WTC11 (cell line): ENCODE results near the gene PAWR.

Source experiments
- ATF1 ChIP-seq: sonication (generic); formaldehyde crosslinking; IDR thresholded peaks from 2 replicates; pipeline ENCODE4 v1.8.1; 2023; ENCODE audit warnings: mild to moderate bottlenecking, moderate library complexity, missing genetic modification reagents
- CTCF ChIP-seq: fragments of 200-600 bp; IDR thresholded peaks from 2 replicates; pipeline ENCODE4 v1.8.0; 2022; ENCODE audit warnings: antibody characterized with exemption
- NR3C1 ChIP-seq: sonication (generic); formaldehyde crosslinking; conservative IDR thresholded peaks from 2 replicates; pipeline ENCODE4 v1.8.1; 2023; ENCODE audit warnings: low read depth, mild to moderate bottlenecking, missing genetic modification reagents
- ZNF121 ChIP-seq: sonication (generic); formaldehyde crosslinking; IDR thresholded peaks from 2 replicates; pipeline ENCODE4 v1.8.0; 2023; ENCODE audit warnings: missing genetic modification reagents
- TF ChIP-seq, protein P1 (sequence below): sonication (generic); formaldehyde crosslinking; IDR thresholded peaks from 2 replicates; pipeline ENCODE4 v1.8.1; 2022; ENCODE audit warnings: low read depth, missing genetic modification reagents, borderline replicate concordance

GRCh38 chr12:79549531-79550271 lies 141.1 kb downstream of the PAWR start:
- TF ChIP-seq ATF1 (CRISPR knock-in tag) (no peak), ZNF121 (CRISPR knock-in tag) (no peak), NR3C1 (CRISPR knock-in tag) (no peak), CTCF (no peak)
- TF ChIP-seq, protein P1, sequence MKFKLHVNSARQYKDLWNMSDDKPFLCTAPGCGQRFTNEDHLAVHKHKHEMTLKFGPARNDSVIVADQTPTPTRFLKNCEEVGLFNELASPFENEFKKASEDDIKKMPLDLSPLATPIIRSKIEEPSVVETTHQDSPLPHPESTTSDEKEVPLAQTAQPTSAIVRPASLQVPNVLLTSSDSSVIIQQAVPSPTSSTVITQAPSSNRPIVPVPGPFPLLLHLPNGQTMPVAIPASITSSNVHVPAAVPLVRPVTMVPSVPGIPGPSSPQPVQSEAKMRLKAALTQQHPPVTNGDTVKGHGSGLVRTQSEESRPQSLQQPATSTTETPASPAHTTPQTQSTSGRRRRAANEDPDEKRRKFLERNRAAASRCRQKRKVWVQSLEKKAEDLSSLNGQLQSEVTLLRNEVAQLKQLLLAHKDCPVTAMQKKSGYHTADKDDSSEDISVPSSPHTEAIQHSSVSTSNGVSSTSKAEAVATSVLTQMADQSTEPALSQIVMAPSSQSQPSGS (CRISPR knock-in tag) = no peak
